Measurements from ENCODE around the gene BRMS1L.
"Not testable (repeated sequence)": the region's sequence is repeated elsewhere in the genome, so short reads cannot be mapped to it uniquely, and the experiment has no call there.

DNA sequence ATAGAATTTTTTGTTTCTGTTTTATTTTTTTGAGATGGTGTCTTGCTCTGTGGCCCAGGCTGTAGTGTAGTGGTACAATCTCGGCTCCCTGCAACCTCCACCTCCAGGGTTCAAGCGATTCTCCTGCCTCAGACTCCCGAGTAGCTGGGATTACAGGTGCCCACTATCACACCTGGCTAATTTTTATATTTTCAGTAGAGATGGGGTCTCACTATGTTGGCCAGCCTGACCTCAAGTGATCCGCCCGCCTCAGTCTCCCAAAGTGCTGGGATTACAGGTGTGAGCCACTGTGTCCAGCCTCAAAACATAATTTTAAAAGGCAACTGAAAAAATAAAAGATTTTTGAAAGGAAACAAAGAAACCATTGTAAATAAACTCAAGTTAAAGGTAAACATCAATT is 48.6 kb upstream of the BRMS1L start:
- TF ChIP-seq, protein P1, sequence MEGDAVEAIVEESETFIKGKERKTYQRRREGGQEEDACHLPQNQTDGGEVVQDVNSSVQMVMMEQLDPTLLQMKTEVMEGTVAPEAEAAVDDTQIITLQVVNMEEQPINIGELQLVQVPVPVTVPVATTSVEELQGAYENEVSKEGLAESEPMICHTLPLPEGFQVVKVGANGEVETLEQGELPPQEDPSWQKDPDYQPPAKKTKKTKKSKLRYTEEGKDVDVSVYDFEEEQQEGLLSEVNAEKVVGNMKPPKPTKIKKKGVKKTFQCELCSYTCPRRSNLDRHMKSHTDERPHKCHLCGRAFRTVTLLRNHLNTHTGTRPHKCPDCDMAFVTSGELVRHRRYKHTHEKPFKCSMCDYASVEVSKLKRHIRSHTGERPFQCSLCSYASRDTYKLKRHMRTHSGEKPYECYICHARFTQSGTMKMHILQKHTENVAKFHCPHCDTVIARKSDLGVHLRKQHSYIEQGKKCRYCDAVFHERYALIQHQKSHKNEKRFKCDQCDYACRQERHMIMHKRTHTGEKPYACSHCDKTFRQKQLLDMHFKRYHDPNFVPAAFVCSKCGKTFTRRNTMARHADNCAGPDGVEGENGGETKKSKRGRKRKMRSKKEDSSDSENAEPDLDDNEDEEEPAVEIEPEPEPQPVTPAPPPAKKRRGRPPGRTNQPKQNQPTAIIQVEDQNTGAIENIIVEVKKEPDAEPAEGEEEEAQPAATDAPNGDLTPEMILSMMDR (optimal IDR thresholded peaks at IDR 0.05 in 1 of 3, IDR thresholded peaks at IDR 0.05 in 1 of 3, conservative IDR thresholded peaks at IDR 0.05 in 1 of 3; ENCODE audit: extremely low read depth in 1 of 3, insufficient read depth in 2 of 3, low read length in 3 of 3), result not testable (repeated sequence)
- TF ChIP-seq EZH2 (IDR thresholded peaks at IDR 0.05; ENCODE audit: low read length), result not testable (repeated sequence)
